GM19438 (cell line): ENCODE data around the gene ADSS2.
A peak's percentile ranks its signal among the peaks of the same experiment; 100 is the strongest.
"Not testable (repeated sequence)": the region's sequence is repeated elsewhere in the genome, so short reads cannot be mapped to it uniquely, and the experiment has no call there.

ENCODE experiments used
- ATAC-seq: cut with Tn5 transposase; IDR thresholded peaks from one replicate; pipeline ENCODE4 v1.9.1; 2021; ENCODE audit warnings: low read depth; ENCODE audit not compliant: unreplicated experiment

ADSS2 gene

GRCh38 chr1:244451539-244451950 is at the start of gene ADSS2:
Gene ADSS2, minus strand, starts transcription at chr1:244451909. Its CDS starts 92 bp downstream, at chr1:244451817.
- no peak for ATAC-seq

GRCh38 chr1:244500515-244500914 is 48.8 kb upstream of the ADSS2 start:
- ATAC-seq = not testable (repeated sequence)

GRCh38 chr1:244499484-244499883 is 47.8 kb upstream of the ADSS2 start:
- ATAC-seq = not testable (repeated sequence)

- no peak for ATAC-seq
These were observed 46.1 kb upstream of the ADSS2 start for GRCh38 chr1:244497805-244498204.

- no peak for ATAC-seq
These were observed 44.5 kb upstream of the ADSS2 start for GRCh38 chr1:244496186-244496585.

- no peak for ATAC-seq
These were observed 42.9 kb upstream of the ADSS2 start for GRCh38 chr1:244494653-244495052.

GRCh38 chr1:244484971-244485370 is 33.3 kb upstream of the ADSS2 start:
- not testable (repeated sequence) for ATAC-seq

- ATAC-seq = no peak
These were observed 21.4 kb upstream of the ADSS2 start for GRCh38 chr1:244473059-244473605.

- no peak for ATAC-seq
These were observed 15.0 kb upstream of the ADSS2 start for GRCh38 chr1:244466724-244467123.

GRCh38 chr1:244461245-244462071 is 9.7 kb upstream of the ADSS2 start, which contains the start of gene CATSPERE:
Gene CATSPERE, plus strand, starts transcription at chr1:244461273. Its CDS starts 157 bp downstream, at chr1:244461430.
- ATAC-seq = peak; percentile 98

GRCh38 chr1:244460197-244460596 is 8.5 kb upstream of the ADSS2 start:
- no peak for ATAC-seq

- no peak for ATAC-seq
These were observed 7.1 kb upstream of the ADSS2 start for GRCh38 chr1:244458781-244459180.

GRCh38 chr1:244456586-244456985 is 4.9 kb upstream of the ADSS2 start:
- no peak for ATAC-seq

GRCh38 chr1:244454412-244454811 is 2.7 kb upstream of the ADSS2 start:
- no peak for ATAC-seq

- peak; percentile 91 for ATAC-seq
These were observed 464 bp upstream of the ADSS2 start for GRCh38 chr1:244451951-244452795.

GRCh38 chr1:244450597-244451538 is 841 bp downstream of the ADSS2 start:
- peak; percentile 20 for ATAC-seq

- no peak for ATAC-seq
These were observed 1.7 kb downstream of the ADSS2 start for GRCh38 chr1:244449936-244450508.

GRCh38 chr1:244448279-244449036 is 3.3 kb downstream of the ADSS2 start:
- no peak for ATAC-seq

GRCh38 chr1:244447552-244447951 is 4.2 kb downstream of the ADSS2 start:
- ATAC-seq = no peak
